GM21576 (cell line): Measurements from ENCODE around the gene PHACTR2.
"Not testable (repeated sequence)": the region's sequence is repeated elsewhere in the genome, so short reads cannot be mapped to it uniquely, and the experiment has no call there.

ENCODE experiments used
- ATAC-seq: cut with Tn5 transposase; IDR thresholded peaks from one replicate; pipeline ENCODE4 v1.9.1; 2021; ENCODE audit warnings: mild to moderate bottlenecking, moderate library complexity; ENCODE audit not compliant: unreplicated experiment

The PHACTR2 gene

DNA sequence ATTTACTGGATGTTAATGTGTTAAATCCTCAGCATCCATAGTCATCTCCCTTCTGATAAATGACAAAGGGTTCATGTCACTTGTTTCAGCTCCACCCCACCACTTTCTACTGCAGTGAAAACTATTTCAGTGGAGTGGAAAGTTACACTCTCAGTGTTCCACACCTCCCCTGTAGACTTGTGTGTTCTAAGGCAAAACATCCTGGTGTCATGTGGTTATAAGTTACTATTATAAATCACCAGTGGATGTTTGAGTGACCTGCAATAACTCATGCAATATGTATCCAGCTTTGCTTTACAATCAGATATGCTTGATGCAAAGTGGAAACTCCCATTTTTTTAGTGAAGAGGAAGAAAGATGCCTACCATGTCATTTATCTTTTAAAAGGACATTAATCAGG, 83.3 kb downstream of the PHACTR2 start:
- no peak for ATAC-seq

DNA sequence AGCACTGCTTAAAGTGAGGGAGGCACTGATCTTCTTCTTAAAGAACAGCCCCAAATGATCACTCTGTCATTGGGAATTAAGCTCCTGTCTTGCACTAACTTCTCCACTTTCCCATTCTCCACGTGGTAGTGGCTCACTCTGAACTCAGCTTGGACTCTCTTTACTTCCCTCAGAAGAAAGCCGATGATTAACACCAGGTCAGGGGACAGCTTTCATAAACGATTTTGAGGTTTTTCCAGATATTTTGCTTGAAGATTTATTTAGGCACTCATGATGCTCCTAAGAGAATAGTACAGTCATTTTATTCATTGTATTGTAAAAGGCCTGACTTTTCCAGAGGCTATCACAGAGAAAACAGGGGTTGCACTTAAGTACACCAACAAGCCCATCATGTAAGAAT, 84.4 kb downstream of the PHACTR2 start:
- ATAC-seq: no peak

DNA sequence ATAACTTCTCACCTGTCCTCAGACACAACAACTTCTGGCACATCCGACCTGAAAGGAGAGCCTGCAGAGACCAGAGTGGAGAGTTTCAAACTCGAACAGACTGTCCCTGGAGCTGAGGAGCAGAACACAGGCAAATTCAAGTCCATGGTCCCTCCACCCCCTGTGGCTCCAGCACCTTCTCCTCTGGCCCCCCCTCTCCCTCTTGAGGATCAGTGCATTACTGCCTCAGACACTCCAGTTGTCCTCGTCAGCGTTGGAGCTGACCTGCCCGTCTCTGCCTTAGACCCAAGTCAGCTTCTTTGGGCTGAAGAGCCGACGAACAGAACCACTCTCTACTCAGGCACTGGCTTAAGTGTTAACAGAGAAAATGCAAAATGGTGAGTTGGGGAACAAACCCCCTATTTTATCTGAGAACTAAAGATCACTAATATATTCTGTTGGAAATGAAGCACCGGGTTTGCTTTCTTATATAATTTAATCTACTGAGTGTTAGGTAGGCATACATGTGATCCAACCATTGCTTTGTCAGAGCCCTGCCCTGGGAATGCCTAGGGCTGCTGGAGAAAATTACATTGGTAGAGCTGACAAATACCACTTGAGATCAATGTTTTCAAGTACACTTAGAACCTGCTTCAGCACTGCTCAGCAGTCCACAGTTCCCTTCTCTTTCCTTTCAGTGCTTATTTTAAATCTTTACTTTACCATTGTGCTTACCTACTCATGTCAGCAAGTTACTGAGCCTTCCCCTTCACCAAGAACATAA, 87.8 kb downstream of the PHACTR2 start:
- no peak for ATAC-seq

DNA sequence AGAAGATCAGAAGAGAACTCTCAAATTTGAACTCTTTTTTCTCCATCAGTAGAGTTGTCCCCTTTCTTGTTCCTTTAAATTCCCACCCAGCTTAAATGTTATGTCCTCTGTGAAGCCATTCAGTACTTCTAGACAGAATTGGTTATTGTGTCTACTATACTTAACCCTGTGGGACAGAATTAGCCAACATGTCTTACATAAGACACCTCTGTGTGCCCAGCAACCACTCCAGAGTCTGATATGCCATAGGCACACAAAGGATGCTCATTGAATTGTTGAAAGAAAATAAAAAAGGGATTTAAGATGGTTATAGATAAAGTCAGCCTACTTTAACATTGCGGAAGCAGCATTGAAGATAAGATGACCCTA, 88.4 kb downstream of the PHACTR2 start:
- no peak for ATAC-seq

DNA sequence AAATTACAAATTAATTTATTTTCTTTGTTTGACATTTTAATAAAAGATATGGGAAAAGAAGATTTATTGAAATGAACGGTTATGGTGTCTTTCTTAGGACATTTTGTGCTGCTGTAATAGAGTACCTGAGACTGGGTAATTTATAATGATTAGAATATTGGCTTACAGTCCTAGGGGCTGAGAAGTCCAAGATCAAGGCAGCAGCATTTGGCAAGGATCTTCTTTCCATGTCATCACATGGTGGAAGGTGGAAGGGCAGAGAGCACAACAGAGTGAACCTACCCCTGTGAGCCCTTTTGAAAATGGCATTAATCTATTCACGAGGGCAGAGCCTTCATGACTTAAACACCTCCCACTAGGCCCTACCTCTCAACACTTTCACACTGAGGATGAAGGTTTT, 89.7 kb downstream of the PHACTR2 start:
- no peak for ATAC-seq

DNA sequence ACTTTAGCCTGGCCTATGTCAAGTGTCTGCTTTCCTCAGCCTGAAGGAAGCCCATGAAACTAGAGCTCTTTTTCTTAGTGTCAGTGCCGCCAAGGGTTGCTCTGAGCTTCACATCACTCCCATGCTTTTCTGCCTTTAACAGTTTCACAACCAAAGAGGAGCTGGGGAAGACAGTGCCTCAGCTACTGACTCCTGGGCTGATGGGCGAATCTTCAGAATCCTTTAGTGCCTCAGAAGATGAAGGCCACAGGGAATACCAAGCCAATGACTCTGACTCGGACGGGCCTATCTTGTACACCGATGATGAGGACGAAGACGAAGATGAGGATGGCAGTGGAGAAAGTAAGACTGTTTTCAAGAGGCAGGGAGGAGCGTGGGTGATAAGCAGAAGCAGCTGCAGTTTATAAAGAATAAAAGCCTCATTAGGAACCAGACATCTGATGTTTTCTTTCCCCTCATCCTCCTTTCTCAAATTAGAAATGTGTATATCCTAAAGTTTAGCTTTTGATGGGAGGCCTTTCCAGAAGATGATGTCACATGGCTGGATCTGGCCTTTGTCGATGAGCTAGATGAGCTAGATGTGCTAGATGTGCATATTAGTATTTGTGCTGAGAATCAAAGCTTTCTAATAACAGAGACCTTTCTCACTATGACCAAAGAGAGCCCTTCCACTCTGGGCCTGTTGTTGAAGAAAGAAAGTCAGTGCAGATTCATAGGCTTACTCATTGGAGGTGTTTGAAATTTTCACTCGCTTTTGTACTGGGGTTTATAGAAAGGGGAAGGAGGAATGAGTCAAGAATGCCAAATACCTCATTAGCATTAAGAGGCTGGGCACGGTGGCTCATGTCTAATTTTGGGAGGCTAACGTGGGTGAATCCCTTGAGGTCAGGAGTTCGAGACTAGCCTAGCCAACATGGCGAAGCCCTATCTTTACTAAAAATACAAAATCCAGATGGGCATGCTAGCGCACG, 94.6 kb downstream of the PHACTR2 start:
- no peak for ATAC-seq

DNA sequence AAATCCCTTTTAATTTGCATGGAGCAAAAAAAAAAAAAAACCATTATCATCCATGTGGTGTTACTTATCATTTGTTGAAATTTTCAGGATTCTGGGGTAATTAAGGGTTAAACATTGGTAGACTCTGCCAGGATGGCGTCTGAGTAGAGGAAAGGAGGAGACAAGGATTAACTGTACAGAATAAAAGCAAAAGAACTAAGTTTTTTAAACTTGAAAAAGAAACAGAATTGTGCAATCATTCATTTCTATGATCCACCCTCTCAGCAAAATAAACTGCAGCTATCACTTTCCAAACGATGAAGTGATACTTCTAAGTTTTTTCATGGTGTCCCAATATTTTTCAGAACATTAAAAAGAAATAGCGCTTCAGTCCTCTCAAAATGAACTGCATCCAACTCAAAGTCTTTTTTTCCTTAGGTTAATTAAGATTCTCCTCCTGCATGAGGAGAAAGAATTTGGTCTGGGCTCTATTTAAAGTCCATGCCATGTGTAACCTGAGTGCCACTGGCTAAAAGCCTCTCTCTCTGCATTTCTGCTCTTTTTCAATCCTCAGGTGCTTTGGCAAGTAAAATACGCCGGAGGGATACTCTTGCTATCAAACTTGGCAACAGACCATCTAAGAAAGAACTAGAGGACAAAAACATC, 95.9 kb downstream of the PHACTR2 start:
- no peak for ATAC-seq

DNA sequence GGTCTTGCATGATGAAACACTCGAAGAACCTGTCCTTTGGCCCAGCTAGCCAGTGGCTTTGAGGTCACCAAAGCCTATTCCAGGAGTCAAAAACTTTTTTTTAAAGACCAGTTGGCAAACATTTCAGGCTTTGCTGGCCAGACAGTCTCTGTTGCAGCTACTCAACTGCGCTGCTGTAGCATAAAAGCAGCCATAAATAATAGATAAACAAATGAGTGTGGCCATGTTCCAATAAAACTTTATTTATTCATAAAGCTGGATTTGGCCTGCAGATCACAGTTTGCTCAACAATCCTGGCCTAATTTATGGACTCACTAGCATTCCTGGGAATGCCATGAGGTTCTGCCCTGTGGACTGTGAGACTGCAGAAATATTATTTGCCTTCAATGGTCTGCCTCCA, 96.6 kb downstream of the PHACTR2 start:
- no peak for ATAC-seq

DNA sequence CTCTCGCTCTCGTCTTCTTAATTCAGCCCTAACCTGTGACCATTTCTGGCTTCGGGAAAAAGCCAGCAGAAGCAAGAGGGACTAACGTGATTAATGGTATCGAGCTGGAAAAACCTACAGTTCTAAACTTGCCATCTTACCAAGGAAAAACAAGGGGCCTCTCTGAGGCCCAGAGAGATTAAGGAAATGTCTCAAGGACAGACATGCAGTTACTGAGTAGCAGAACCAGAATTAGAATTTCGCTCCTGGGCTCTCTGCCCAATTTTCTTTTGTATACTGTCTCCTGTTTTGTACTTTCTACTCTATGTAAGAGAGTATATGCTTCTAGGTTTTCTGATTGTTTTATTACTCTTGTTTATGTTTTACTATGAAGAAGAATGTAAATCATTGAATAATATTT, 97.6 kb downstream of the PHACTR2 start:
- ATAC-seq: no peak

DNA sequence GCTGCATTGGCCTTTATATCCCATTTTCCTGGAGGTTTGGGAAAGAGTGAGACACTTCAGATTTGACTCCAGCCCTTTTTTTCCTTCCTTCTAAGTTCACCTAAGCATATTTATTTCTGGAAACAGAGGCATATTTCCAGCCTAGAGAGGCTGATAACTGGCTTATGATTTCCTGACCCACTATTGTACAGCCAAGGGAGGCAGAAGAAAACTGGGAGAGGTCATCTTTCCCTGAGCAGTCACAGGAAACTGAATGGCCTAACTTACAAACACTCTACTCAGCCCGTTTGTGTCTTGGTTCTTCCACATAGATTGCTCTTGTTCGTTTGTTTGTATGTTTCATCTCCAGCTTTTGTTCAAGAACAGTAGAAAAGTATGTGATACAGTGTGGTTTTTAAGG, 101.2 kb downstream of the PHACTR2 start:
- ATAC-seq: no peak

DNA sequence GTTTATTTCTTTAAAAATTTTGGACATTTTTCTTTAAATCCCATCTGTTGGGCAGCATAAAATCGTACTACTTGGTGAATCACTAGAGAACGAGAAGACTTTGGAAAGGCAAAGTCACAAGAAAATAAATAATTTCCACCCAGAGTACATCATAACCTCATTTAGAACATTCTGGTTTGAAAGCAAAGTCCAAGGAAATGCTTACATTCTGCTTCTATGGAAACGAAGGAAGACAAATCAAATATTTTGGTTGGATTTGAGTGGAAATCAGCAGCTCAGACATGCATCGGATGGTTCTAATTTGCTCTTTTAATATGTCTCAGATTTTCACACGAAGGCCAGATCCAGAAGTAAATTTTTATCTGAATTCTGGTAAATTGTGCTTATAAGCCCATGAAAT, 104.7 kb downstream of the PHACTR2 start:
- ATAC-seq: no peak

DNA sequence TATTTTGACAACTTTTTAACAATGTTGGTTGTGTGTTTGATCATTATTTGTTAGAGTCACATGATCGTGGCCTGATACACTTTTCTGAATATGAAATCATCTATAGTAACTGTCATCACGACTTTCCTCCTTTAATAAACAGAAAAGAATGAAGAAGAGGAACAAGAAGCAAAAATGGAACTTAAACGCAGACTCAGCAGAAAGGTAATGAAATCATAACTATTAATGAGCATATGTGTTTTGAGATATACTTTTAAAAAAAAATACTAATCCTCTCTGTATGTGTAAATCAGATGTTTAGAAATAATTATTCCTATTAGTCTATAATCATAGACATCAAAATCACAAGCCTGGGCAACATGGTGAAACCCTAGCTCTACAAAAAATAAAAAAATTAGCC, 105.3 kb downstream of the PHACTR2 start:
- ATAC-seq: no peak

DNA sequence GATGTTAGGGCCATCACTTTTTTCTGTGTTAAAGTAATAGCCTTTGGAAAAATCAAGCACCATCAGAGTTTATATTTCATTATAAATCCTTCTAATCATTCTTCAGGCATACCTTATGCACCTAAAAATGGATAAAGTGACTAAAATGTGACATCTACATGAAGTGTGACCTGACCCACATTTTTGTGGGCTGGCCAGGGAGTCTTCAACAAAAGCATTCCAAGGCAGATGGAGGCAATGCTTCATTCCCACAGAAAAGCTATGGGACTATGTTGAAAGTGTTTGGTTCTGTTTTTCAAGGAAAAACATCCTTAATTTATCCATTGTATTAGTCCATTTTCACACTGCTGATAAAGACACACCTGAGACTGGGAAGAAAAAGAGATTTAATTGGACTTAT, 106.6 kb downstream of the PHACTR2 start:
- ATAC-seq: no peak

DNA sequence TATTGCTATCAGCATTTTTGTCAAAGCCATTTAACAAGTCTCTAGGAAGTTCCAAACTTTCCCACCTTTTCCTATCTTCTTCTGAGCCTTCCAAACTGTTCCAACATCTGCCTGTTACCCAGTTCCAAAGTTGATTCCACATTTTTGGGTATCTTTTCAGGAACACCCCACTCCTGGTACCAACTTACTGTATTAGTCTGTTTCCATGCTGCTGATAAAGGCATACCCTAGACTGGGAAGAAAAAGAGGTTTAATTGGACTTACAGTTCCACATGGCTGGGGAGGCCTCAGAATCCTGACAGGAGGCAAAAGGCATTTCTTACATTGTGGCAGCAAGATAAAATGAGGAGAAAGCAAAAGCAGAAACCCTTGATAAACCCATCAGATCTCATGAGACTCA, 108.6 kb downstream of the PHACTR2 start:
- ATAC-seq: not testable (repeated sequence)

DNA sequence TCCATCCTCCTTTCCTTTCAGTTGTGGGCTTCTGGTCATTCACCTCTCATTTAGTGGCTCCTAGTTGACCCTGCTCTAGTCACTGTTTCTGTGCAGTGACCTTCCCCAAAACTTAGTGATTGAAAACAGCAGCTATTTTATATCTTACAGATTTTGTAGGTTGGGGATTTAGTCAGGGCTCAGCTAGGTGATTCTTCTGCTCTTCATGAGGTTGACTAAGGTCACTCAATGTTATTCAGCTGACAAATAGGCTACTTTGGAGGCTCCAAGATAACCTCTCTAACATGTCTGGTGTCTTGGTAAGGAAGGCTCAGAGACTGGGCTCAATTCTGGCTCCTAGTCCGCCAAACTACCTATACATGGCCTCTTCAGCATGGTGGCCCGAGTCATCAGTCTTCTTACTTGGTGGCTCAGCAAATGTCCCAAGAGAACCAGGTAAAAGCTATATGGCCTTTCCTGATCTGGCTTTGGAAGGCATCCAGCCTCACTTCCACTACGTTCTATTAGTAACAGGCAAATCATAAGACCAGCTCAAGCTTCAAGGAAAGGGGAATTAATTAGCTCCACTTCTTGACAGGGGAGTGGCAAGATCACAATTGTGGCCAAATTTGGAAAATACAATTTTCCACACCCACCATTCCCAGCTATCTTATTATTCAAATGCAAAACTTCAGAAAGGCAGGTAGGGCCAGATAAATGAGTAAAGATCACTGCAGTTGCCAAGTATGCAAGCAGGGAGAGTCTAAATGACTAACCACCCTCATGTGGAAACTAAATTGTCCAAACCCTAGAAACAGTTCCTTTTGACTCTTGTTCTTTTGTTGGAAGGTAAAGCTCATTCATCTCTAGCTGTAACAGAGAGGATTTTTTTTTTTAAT, 114.9 kb downstream of the PHACTR2 start:
- no peak for ATAC-seq

DNA sequence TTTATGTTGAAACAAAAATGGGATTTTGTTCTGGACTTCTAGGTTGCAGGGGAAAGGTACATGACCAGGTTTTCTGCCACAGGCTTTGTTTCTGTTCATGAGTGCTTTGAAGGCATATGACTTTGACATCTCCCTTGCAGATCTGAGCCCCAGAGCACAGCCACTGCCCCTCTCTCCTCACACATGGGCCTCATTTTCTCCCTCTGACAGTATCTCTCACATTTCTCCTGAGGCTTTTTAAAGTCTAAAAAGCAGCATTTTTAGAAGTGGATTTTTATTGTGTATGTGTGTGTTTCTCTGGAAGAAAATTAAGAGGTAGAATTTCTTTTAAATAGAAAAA, 115.5 kb downstream of the PHACTR2 start:
- ATAC-seq: no peak

DNA sequence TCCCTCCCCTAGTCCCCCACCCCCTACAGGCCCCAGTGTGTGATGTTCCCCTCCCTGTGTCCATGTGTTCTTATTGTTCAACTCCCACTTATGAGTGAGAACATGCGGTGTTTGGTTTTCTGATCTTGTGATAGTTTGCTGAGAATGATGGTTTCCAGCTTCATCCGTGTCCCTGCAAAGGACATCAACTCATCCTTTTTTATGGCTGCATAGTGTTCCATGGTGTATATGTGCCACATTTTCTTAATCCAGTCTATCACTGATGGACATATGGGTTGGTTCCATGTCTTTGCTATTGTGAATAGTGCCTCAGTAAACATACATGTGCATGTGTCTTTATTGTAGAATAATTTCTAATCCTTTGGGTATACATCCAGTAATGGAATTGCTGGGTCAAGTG, 118.8 kb downstream of the PHACTR2 start:
- not testable (repeated sequence) for ATAC-seq

DNA sequence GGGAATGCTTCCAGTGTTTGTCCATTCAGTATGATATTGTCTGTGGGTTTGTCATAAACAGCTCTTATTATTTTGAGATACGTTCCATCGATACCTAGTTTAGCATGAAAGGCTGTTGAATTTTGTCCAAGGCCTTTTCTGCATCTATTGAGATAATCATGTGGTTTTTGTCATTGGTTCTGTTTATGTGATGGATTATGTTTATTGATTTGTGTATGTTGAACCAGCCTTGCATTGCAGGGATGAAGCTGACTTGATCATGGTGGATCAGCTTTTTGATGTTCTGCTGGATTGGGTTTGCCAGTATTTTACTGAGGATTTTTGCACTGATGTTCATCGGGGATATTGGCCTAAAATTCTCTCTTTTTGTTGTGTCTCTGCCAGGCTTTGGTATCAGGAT, 120.7 kb downstream of the PHACTR2 start:
- ATAC-seq: not testable (repeated sequence)

DNA sequence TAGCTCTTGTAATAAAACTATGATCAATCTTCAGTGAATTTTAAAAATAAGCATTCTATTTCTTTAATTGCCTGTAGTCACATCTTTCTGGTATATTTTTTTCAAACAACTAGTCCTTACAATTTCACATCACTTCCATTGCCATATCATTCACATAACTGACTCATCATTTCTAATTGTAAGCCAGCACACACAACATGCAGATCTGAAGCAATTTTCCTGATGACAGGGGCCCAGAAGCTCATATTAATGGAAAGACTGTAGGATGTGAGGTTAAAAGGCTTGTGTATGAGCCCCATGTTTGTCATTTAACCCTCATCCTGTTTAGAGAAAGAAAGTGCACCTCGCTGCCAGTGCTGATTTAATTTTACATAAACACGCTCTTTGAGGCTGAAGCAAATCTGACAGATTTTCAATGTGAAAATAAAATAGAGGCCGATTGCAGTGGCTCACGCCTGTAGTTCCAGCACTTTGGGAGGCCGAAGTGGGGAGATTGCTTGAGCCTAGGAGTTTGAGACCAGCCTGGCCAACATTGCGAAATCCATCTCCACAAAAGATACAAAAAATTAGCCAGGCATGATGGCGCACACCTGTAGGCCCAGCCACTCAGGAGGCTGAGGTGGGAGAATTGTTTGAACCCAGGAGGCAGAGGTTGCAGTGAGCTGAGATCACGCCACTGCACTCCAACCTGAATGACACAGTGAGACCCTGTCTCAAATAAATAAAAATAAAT, 125.2 kb downstream of the PHACTR2 start:
- ATAC-seq: no peak
